Liver (tissue), 9 donors: Measurements from ENCODE around the gene IL17REL. TPM values are rescaled to one million over a fixed set of nuclear protein-coding genes. Genes with fewer than 3 reads are reported as not detected.
A peak's percentile ranks its signal among the peaks of the same experiment; 100 is the strongest.

Experiments used
- DNase-seq: peaks from one replicate; pipeline ENCODE4 v3.0.0-alpha.2; 2017; ENCODE audit warnings: low spot score
- H3K27ac ChIP-seq, 2 donors: one replicate each; pipeline ENCODE4 v1.7.0; 2013; ENCODE audit warnings: inconsistent platforms in 2 of 2, low read length in 2 of 2, control low read depth in 1 of 2, low read depth in 1 of 2, mild to moderate bottlenecking in 1 of 2
- H3K27me3 ChIP-seq, 4 donors: one replicate each; pipeline versions ENCODE4 v1.6.1 to v1.7.0; 2013; ENCODE audit warnings: low read length in 3 of 4, inconsistent platforms in 1 of 4, mild to moderate bottlenecking in 1 of 4, moderate library complexity in 1 of 4; ENCODE audit not compliant: control insufficient read depth in 4 of 4, insufficient read depth in 4 of 4
- H3K36me3 ChIP-seq, 4 donors: one replicate each; pipeline versions ENCODE4 v1.6.1 to v1.7.0; 2013; ENCODE audit warnings: low read length in 3 of 4, mild to moderate bottlenecking in 3 of 4, low read depth in 1 of 4, moderate library complexity in 1 of 4; ENCODE audit not compliant: control insufficient read depth in 4 of 4, insufficient read depth in 3 of 4
- H3K4me1 ChIP-seq, 4 donors: one replicate each; pipeline versions ENCODE4 v1.6.1 to v1.7.0; 2013; ENCODE audit warnings: low read length in 3 of 4, mild to moderate bottlenecking in 3 of 4, moderate library complexity in 1 of 4; ENCODE audit not compliant: control insufficient read depth in 4 of 4, insufficient read depth in 4 of 4
- H3K4me3 ChIP-seq, 3 donors: one replicate each; pipeline versions ENCODE4 v1.6.1 to v1.7.0; 2013; ENCODE audit warnings: low read length in 3 of 3, control low read depth in 1 of 3, low read depth in 1 of 3, mild to moderate bottlenecking in 1 of 3
- H3K9ac ChIP-seq, 2 donors: one replicate each; pipeline ENCODE4 v1.7.0; 2013; ENCODE audit warnings: low read length in 2 of 2, mild to moderate bottlenecking in 2 of 2, moderate library complexity in 2 of 2, control low read depth in 1 of 2, low read depth in 1 of 2
- H3K9me3 ChIP-seq, 4 donors: one replicate each; pipeline versions ENCODE4 v1.6.1 to v1.7.0; 2013; ENCODE audit warnings: low read length in 3 of 4; ENCODE audit not compliant: control insufficient read depth in 4 of 4
- FOXA1 ChIP-seq: IDR thresholded peaks from 2 replicates; pipeline ENCODE4 v1.6.1; 2016; ENCODE audit warnings: antibody characterized with exemption
- FOXA2 ChIP-seq: IDR thresholded peaks from 2 replicates; pipeline ENCODE4 v1.6.1; 2016; ENCODE audit warnings: antibody characterized with exemption
- GABPA ChIP-seq, 2 donors: IDR thresholded peaks in 1 of 2; conservative IDR thresholded peaks in 1 of 2; 2 replicates each; pipeline ENCODE4 v1.6.1; 2016; ENCODE audit warnings: antibody characterized with exemption in 2 of 2, mild to moderate bottlenecking in 1 of 2, moderate library complexity in 1 of 2
- HNF4A ChIP-seq, 2 donors: conservative IDR thresholded peaks; 2 replicates each; pipeline ENCODE4 v1.6.1; 2016; ENCODE audit warnings: antibody characterized with exemption in 2 of 2, mild to moderate bottlenecking in 2 of 2
- HNF4G ChIP-seq: IDR thresholded peaks from 2 replicates; pipeline ENCODE4 v1.6.1; 2016; ENCODE audit warnings: antibody characterized with exemption
- JUND ChIP-seq, 2 donors: IDR thresholded peaks; 2 replicates each; pipeline ENCODE4 v1.6.1; 2016; ENCODE audit warnings: antibody characterized with exemption in 2 of 2
- NR2F2 ChIP-seq: IDR thresholded peaks from 2 replicates; pipeline ENCODE4 v1.6.1; 2016; ENCODE audit warnings: antibody characterized with exemption
- RAD21 ChIP-seq, 2 donors: IDR thresholded peaks; 2 replicates each; pipeline ENCODE4 v1.6.1; 2016; ENCODE audit warnings: antibody characterized with exemption in 2 of 2, mild to moderate bottlenecking in 2 of 2
- RXRA ChIP-seq, 2 donors: IDR thresholded peaks; 2 replicates each; pipeline ENCODE4 v1.6.1; 2017 to 2018; ENCODE audit warnings: antibody characterized with exemption in 2 of 2, mild to moderate bottlenecking in 1 of 2
- SP1 ChIP-seq: IDR thresholded peaks from 2 replicates; pipeline ENCODE4 v1.6.1; 2018; ENCODE audit warnings: antibody characterized with exemption, mild to moderate bottlenecking
- TAF1 ChIP-seq: conservative IDR thresholded peaks from 2 replicates; pipeline ENCODE4 v1.6.1; 2016; ENCODE audit warnings: antibody characterized with exemption, mild to moderate bottlenecking
- YY1 ChIP-seq: IDR thresholded peaks from 2 replicates; pipeline ENCODE4 v1.6.1; 2016; ENCODE audit warnings: antibody characterized with exemption, mild to moderate bottlenecking
- WGBS: extraction: QIAGEN DNeasy Blood & Tissue Kit; methylation state at CpG from one replicate; pipeline ENCODE4 v1.1.7; 2013; 5-methylcytosine and 5-hydroxymethylcytosine counted together
- polyA plus RNA-seq, 2 donors: library from polyadenylated mRNA; stranded (reverse) in 1 of 2; unstranded in 1 of 2; fragments of 200-250 nt in 1 of 2; fragments of >200 nt in 1 of 2; fragmentation: Nextera tagmentation in 1 of 2; extraction: Ambion mirVana in 1 of 2; gene quantifications; one replicate each; pipeline versions ENCODE4 v1.2.1 to v1.2.3, GENCODE V29; 2013 to 2015
- total RNA-seq, 2 donors: library from RNA; depleted of rRNA; stranded (reverse); fragments of >200 nt; gene quantifications; one replicate each; pipeline ENCODE4 v1.2.3, GENCODE V29; 2014
- TF ChIP-seq, protein P1 (sequence below): IDR thresholded peaks from 2 replicates; pipeline ENCODE4 v1.6.1; 2016; ENCODE audit warnings: antibody characterized with exemption
- TF ChIP-seq, protein P2 (sequence below): IDR thresholded peaks from 2 replicates; pipeline ENCODE4 v1.6.1; 2016; ENCODE audit warnings: antibody characterized with exemption
- TF ChIP-seq, protein P3 (sequence below): IDR thresholded peaks from 2 replicates; pipeline ENCODE4 v1.6.1; 2016; ENCODE audit warnings: antibody characterized with exemption
- TF ChIP-seq, protein P4 (sequence below): fragments of 150-350 bp; IDR thresholded peaks from 2 replicates; pipeline ENCODE4 v1.5.1; 2017; ENCODE audit warnings: improper control_type of control experiment, low read depth, low read length; ENCODE audit not compliant: missing input control
- TF ChIP-seq, protein P5 (sequence below): IDR thresholded peaks from 2 replicates; pipeline ENCODE4 v1.6.1; 2016; ENCODE audit warnings: antibody characterized with exemption, mild to moderate bottlenecking
- donor health status: healthy.
- donor health status: healthy.
- donor health status: healthy.
- donor health status: healthy.
- donor health status: healthy.

IL17REL gene
- total and polyA plus RNA-seq, 4 donors, result under 0.01 TPM; not detected in 3

DNA sequence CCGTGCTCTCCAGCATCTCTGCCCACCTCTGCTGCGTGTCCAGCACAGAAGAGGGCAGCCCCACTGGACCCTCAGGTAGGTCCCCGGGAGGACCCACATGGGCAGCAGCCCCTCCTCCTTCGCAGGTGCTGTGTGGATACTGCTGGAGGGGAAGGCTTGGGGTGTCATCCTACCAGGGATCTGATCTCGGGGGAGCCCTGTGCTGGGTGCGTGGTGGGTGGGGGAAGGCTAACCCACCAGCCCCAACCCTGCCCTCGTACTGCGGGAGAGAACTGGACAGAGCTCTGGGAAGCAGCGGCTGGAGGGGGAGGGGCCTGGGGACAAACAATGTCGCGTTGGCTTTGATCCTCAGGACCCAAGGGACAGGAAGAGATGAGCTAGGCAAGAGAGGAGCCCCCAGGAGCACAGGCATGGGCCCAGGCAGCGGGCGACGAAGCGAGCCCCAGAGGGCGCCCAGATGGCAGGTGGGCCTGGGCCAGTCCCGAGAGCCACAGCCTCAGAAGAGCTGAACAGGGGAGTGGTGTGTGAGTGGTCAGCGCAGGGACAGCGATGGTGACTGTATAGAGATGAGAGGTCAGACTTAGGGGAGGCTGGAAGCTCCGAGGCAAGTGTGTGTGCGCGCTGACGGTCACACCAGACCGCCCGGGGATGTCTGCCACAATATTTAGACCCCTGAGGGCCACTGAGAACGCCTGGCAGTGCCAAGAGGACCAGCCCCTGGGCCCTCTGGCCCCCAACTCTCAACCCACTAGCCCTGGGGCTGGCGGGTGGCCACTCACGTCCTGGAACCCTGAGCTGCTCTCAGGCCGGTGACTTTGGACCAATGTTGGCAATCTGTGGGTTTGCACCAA, 53.4 kb downstream of the IL17REL start:
- Histone ChIP-seq H3K4me3 (peak overlapping the region; percentile 40 to 95 (median 87)), H3K9me3 (no peaks in the 10 kb centered on the region), H3K36me3 (peaks cover 0 to 12% (median 3%) of the 10 kb centered on the region in 4 donors), H3K27me3 (no peaks in the 10 kb centered on the region), H3K9ac (peak overlapping the region; percentile 26 to 78), H3K4me1 (peaks cover 27 to 62% (median 50%) of the 10 kb centered on the region in 4 donors), H3K27ac (peak overlapping the region; percentile 94 to 99)
- no peak for DNase-seq
- WGBS, result 72% methylated on average over 29 of the region's 29 CpGs
- TF ChIP-seq, protein P1, sequence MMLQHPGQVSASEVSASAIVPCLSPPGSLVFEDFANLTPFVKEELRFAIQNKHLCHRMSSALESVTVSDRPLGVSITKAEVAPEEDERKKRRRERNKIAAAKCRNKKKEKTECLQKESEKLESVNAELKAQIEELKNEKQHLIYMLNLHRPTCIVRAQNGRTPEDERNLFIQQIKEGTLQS, result no peak
- TF ChIP-seq, protein P2, sequence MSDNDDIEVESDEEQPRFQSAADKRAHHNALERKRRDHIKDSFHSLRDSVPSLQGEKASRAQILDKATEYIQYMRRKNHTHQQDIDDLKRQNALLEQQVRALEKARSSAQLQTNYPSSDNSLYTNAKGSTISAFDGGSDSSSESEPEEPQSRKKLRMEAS, result no peak
- no peak for TF ChIP-seq SP1
- TF ChIP-seq TAF1, result no peak
- no peak for TF ChIP-seq YY1
- TF ChIP-seq GABPA (IDR thresholded peaks at IDR 0.05 in 1 of 2, conservative IDR thresholded peaks at IDR 0.05 in 1 of 2), result no peak
- TF ChIP-seq FOXA2, result no peak
- TF ChIP-seq FOXA1, result no peak
- no peak for TF ChIP-seq HNF4G
- TF ChIP-seq RXRA (IDR thresholded peaks at IDR 0.05), result peak in 1 of 2 donors; percentile 32
- TF ChIP-seq JUND (IDR thresholded peaks at IDR 0.05), result peak; percentile 65 to 83
- TF ChIP-seq, protein P3, sequence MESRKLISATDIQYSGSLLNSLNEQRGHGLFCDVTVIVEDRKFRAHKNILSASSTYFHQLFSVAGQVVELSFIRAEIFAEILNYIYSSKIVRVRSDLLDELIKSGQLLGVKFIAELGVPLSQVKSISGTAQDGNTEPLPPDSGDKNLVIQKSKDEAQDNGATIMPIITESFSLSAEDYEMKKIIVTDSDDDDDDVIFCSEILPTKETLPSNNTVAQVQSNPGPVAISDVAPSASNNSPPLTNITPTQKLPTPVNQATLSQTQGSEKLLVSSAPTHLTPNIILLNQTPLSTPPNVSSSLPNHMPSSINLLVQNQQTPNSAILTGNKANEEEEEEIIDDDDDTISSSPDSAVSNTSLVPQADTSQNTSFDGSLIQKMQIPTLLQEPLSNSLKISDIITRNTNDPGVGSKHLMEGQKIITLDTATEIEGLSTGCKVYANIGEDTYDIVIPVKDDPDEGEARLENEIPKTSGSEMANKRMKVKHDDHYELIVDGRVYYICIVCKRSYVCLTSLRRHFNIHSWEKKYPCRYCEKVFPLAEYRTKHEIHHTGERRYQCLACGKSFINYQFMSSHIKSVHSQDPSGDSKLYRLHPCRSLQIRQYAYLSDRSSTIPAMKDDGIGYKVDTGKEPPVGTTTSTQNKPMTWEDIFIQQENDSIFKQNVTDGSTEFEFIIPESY, result no peak
- TF ChIP-seq, protein P4, sequence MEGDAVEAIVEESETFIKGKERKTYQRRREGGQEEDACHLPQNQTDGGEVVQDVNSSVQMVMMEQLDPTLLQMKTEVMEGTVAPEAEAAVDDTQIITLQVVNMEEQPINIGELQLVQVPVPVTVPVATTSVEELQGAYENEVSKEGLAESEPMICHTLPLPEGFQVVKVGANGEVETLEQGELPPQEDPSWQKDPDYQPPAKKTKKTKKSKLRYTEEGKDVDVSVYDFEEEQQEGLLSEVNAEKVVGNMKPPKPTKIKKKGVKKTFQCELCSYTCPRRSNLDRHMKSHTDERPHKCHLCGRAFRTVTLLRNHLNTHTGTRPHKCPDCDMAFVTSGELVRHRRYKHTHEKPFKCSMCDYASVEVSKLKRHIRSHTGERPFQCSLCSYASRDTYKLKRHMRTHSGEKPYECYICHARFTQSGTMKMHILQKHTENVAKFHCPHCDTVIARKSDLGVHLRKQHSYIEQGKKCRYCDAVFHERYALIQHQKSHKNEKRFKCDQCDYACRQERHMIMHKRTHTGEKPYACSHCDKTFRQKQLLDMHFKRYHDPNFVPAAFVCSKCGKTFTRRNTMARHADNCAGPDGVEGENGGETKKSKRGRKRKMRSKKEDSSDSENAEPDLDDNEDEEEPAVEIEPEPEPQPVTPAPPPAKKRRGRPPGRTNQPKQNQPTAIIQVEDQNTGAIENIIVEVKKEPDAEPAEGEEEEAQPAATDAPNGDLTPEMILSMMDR, result no peak
- TF ChIP-seq, protein P5, sequence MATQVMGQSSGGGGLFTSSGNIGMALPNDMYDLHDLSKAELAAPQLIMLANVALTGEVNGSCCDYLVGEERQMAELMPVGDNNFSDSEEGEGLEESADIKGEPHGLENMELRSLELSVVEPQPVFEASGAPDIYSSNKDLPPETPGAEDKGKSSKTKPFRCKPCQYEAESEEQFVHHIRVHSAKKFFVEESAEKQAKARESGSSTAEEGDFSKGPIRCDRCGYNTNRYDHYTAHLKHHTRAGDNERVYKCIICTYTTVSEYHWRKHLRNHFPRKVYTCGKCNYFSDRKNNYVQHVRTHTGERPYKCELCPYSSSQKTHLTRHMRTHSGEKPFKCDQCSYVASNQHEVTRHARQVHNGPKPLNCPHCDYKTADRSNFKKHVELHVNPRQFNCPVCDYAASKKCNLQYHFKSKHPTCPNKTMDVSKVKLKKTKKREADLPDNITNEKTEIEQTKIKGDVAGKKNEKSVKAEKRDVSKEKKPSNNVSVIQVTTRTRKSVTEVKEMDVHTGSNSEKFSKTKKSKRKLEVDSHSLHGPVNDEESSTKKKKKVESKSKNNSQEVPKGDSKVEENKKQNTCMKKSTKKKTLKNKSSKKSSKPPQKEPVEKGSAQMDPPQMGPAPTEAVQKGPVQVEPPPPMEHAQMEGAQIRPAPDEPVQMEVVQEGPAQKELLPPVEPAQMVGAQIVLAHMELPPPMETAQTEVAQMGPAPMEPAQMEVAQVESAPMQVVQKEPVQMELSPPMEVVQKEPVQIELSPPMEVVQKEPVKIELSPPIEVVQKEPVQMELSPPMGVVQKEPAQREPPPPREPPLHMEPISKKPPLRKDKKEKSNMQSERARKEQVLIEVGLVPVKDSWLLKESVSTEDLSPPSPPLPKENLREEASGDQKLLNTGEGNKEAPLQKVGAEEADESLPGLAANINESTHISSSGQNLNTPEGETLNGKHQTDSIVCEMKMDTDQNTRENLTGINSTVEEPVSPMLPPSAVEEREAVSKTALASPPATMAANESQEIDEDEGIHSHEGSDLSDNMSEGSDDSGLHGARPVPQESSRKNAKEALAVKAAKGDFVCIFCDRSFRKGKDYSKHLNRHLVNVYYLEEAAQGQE, result peak; percentile 23
- TF ChIP-seq NR2F2, result no peak
- no peak for TF ChIP-seq RAD21 (IDR thresholded peaks at IDR 0.05)
- no peak for TF ChIP-seq HNF4A (conservative IDR thresholded peaks at IDR 0.05)
